H9 (cell line): Measurements from ENCODE around the gene THRB. TPM values are rescaled to one million over a fixed set of nuclear protein-coding genes. Genes with fewer than 3 reads are reported as not detected.

Experiments
- DNase-seq: peaks from one replicate; pipeline ENCODE4 v3.0.0-alpha.2; 2017
- H2AFZ ChIP-seq: one replicate; pipeline ENCODE4 v1.6.1; 2013; ENCODE audit warnings: mild to moderate bottlenecking, low read length, control low read depth, moderate library complexity
- H2AK5ac ChIP-seq: 2 replicates; pipeline ENCODE4 v1.6.1; 2013; ENCODE audit warnings: low read length, control low read depth, mixed read lengths; ENCODE audit not compliant: insufficient read length
- H2BK120ac ChIP-seq: one replicate; pipeline ENCODE4 v1.6.1; 2013; ENCODE audit warnings: low read depth, mild to moderate bottlenecking, low read length, control low read depth, inconsistent platforms; ENCODE audit not compliant: poor library complexity, severe bottlenecking
- H2BK12ac ChIP-seq: 2 replicates; pipeline ENCODE4 v1.6.1; 2013; ENCODE audit warnings: low read length, control low read depth, mixed read lengths, low read depth; ENCODE audit not compliant: insufficient read length
- H2BK15ac ChIP-seq: 2 replicates; pipeline ENCODE4 v1.6.1; 2013; ENCODE audit warnings: low read depth, low read length, control low read depth
- H2BK20ac ChIP-seq: one replicate; pipeline ENCODE4 v1.6.1; 2013; ENCODE audit warnings: low read depth, mild to moderate bottlenecking, low read length, control low read depth, inconsistent platforms; ENCODE audit not compliant: poor library complexity, severe bottlenecking
- H2BK5ac ChIP-seq: 2 replicates; pipeline ENCODE4 v1.6.1; 2013; ENCODE audit warnings: low read length, control low read depth, mixed read lengths; ENCODE audit not compliant: insufficient read length
- H3K14ac ChIP-seq: 2 replicates; pipeline ENCODE4 v1.6.1; 2013; ENCODE audit warnings: low read length, control low read depth; ENCODE audit not compliant: insufficient read depth
- H3K18ac ChIP-seq: 2 replicates; pipeline ENCODE4 v1.6.1; 2013; ENCODE audit warnings: low read depth, mild to moderate bottlenecking, mixed read lengths, low read length, control low read depth; ENCODE audit not compliant: insufficient read length
- H3K23ac ChIP-seq: 2 replicates; pipeline ENCODE4 v1.6.1; 2013; ENCODE audit warnings: low read length, control low read depth, mixed read lengths, low read depth; ENCODE audit not compliant: insufficient read length
- H3K23me2 ChIP-seq: 2 replicates; pipeline ENCODE4 v1.6.1; 2013; ENCODE audit warnings: low read depth, mild to moderate bottlenecking, mixed read lengths, low read length, control low read depth; ENCODE audit not compliant: insufficient read length, poor library complexity, severe bottlenecking
- H3K27ac ChIP-seq: 2 replicates; pipeline ENCODE4 v1.5.1; 2013; ENCODE audit warnings: low read length, control low read depth, mixed read lengths, low read depth; ENCODE audit not compliant: insufficient read length
- H3K27me3 ChIP-seq: 2 replicates; pipeline ENCODE4 v1.6.1; 2013; ENCODE audit warnings: low read length, control low read depth, inconsistent platforms; ENCODE audit not compliant: insufficient read depth
- H3K4ac ChIP-seq: 2 replicates; pipeline ENCODE4 v1.6.1; 2013; ENCODE audit warnings: low read depth, mild to moderate bottlenecking, control low read depth, inconsistent platforms, low read length, moderate library complexity
- H3K4me1 ChIP-seq: 2 replicates; pipeline ENCODE4 v1.6.1; 2013; ENCODE audit warnings: low read length, control low read depth, inconsistent platforms; ENCODE audit not compliant: insufficient read depth
- H3K4me2 ChIP-seq: 2 replicates; pipeline ENCODE4 v1.6.1; 2013; ENCODE audit warnings: low read length, control low read depth, mixed read lengths; ENCODE audit not compliant: insufficient read length, insufficient read depth
- H3K56ac ChIP-seq: 2 replicates; pipeline ENCODE4 v1.6.1; 2013; ENCODE audit warnings: low read depth, mild to moderate bottlenecking, mixed read lengths, low read length, control low read depth; ENCODE audit not compliant: insufficient read length
- H3K79me1 ChIP-seq: 2 replicates; pipeline ENCODE4 v1.6.1; 2013; ENCODE audit warnings: low read depth, mild to moderate bottlenecking, moderate library complexity, low read length, control low read depth, inconsistent platforms; ENCODE audit not compliant: insufficient read depth, poor library complexity, severe bottlenecking
- H3K79me2 ChIP-seq: 2 replicates; pipeline ENCODE4 v1.6.1; 2013; ENCODE audit warnings: low read length, control low read depth, inconsistent platforms; ENCODE audit not compliant: insufficient read depth
- H3K9ac ChIP-seq: 2 replicates; pipeline ENCODE4 v1.6.1; 2013; ENCODE audit warnings: low read length, control low read depth, mixed read lengths; ENCODE audit not compliant: insufficient read length; ENCODE audit errors: extremely low read depth
- H3K9me3 ChIP-seq: one replicate; pipeline ENCODE4 v1.6.1; 2013; ENCODE audit warnings: low read depth, low read length, inconsistent platforms; ENCODE audit not compliant: control insufficient read depth
- H3T11ph ChIP-seq: one replicate; pipeline ENCODE4 v1.6.1; 2013; ENCODE audit warnings: mild to moderate bottlenecking, low read length, control low read depth, inconsistent platforms
- H4K20me1 ChIP-seq: one replicate; pipeline ENCODE4 v1.6.1; 2013; ENCODE audit not compliant: control insufficient read depth, insufficient read length, insufficient read depth
- H4K5ac ChIP-seq: 2 replicates; pipeline ENCODE4 v1.6.1; 2013; ENCODE audit warnings: low read depth, mild to moderate bottlenecking, mixed read lengths, low read length, control low read depth; ENCODE audit not compliant: insufficient read length
- H4K8ac ChIP-seq: replicated peaks from 2 replicates; pipeline ENCODE4 v1.6.1; 2013; ENCODE audit warnings: low read length, control low read depth, mixed read lengths, low read depth; ENCODE audit not compliant: insufficient read length
- H4K91ac ChIP-seq: 2 replicates; pipeline ENCODE4 v1.6.1; 2013; ENCODE audit warnings: low read depth, mild to moderate bottlenecking, moderate library complexity, mixed read lengths, low read length, control low read depth; ENCODE audit not compliant: insufficient read length
- H3K27ac Mint-ChIP-seq, 3 experiments: 2 replicates in 2 of 3; 3 replicates in 1 of 3; pipeline ENCODE4 v1.8.0; 2020 to 2021; ENCODE audit warnings: mixed read lengths in 3 of 3, mild to moderate bottlenecking in 1 of 3, moderate library complexity in 1 of 3
- H3K27me3 Mint-ChIP-seq: 2 replicates; pipeline ENCODE4 v1.8.0; 2021; ENCODE audit warnings: low read depth, mild to moderate bottlenecking, moderate library complexity, mixed read lengths
- H3K36me3 Mint-ChIP-seq, 3 experiments: 2 replicates in 2 of 3; 3 replicates in 1 of 3; pipeline ENCODE4 v1.8.0; 2020 to 2021; ENCODE audit warnings: low read depth in 3 of 3, mixed read lengths in 3 of 3; ENCODE audit not compliant: insufficient read depth in 1 of 3
- H3K4me1 Mint-ChIP-seq, 2 experiments: 2 replicates each; pipeline ENCODE4 v1.8.0; 2020; ENCODE audit warnings: mixed read lengths in 2 of 2
- H3K4me3 Mint-ChIP-seq, 2 experiments: 2 replicates in 1 of 2; 3 replicates in 1 of 2; pipeline ENCODE4 v1.8.0; 2020 to 2021; ENCODE audit warnings: mild to moderate bottlenecking in 2 of 2, mixed read lengths in 2 of 2, moderate library complexity in 1 of 2
- H3K9me3 Mint-ChIP-seq, 2 experiments: 2 replicates in 1 of 2; 3 replicates in 1 of 2; pipeline ENCODE4 v1.8.0; 2020; ENCODE audit warnings: mild to moderate bottlenecking in 2 of 2, mixed read lengths in 2 of 2, moderate library complexity in 1 of 2
- WGBS: extraction: QIAGEN DNeasy Blood & Tissue Kit; methylation state at CpG from one replicate; pipeline ENCODE4 v1.1.7; 2013; ENCODE audit warnings: missing lambda C conversion rate, low lambda C conversion rate, mixed read lengths; ENCODE audit not compliant: insufficient read length; ENCODE audit errors: extremely low coverage; 5-methylcytosine and 5-hydroxymethylcytosine counted together
- total RNA-seq: library from RNA; stranded (reverse); gene quantifications from 2 replicates; pipeline ENCODE4 v1.2.1, GENCODE V29; 2021
- TF ChIP-seq, protein P1 (sequence below): fragments of 200-600 bp; sonication (generic); conservative IDR thresholded peaks from 3 replicates; pipeline ENCODE4 v1.8.0; 2021; ENCODE audit warnings: antibody characterized with exemption, mild to moderate bottlenecking

Gene THRB
- total RNA-seq, 1 experiment from 2014 or later: 8.6 TPM

DNA sequence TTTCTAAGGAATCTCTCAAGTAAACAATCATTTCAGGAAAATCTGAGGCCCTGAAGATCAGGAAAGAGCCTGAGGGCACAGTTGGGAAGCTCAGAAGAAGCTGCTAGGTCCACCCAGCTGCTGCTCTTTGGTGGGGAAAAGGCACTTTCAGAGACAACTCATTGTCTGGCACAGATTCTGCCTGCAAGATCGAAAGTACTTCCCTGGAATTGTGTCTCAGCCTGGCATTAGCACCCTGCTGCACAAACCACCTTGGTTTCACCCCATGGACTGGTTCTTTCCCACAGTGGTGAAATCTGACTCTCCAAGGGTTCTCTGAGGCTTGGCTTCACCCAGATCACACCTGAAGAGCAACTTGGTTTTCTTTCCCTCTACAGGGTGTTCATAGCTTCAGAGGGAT lies 18.7 kb downstream of the THRB start:
- DNase-seq: no peak
- H2BK120ac ChIP-seq: no peak overlapping the region
- H3K79me1 ChIP-seq: no peaks in the 10 kb centered on the region
- H2AFZ ChIP-seq: no peak overlapping the region
- H3K27me3 Mint-ChIP-seq: peaks cover 14% of the 10 kb centered on the region
- no peak overlapping the region for H3K4me3 Mint-ChIP-seq
- no CpG with 5 or more reads among the region's 1 CpG for WGBS
- H3K23me2 ChIP-seq: no peaks in the 10 kb centered on the region
- no peaks in the 10 kb centered on the region for H3K9me3 ChIP-seq
- no peak overlapping the region for H3K4ac ChIP-seq
- no peak overlapping the region; the same call in 1 of the 2 replicates for H3K14ac ChIP-seq
- no peak overlapping the region for H2AK5ac ChIP-seq
- no peak overlapping the region for H3K23ac ChIP-seq
- H2BK5ac ChIP-seq: no peak overlapping the region
- H3K4me2 ChIP-seq: no peak overlapping the region
- H3K27me3 ChIP-seq: no peaks in the 10 kb centered on the region; the same call in 1 of the 2 replicates
- H3K18ac ChIP-seq: no peak overlapping the region
- H3K79me2 ChIP-seq: no peaks in the 10 kb centered on the region
- no peak overlapping the region for H2BK15ac ChIP-seq
- H3K27ac ChIP-seq: no peak overlapping the region
- no peak overlapping the region for H2BK12ac ChIP-seq
- peaks cover 0 to 4% of the 10 kb centered on the region in 2 experiments; a peak in 1 of 5 replicates for H3K9me3 Mint-ChIP-seq
- H3K36me3 Mint-ChIP-seq: peaks cover 0 to 16% (median 10%) of the 10 kb centered on the region in 3 experiments; a peak in 4 of 7 replicates
- H4K8ac ChIP-seq: no peak overlapping the region
- no peak overlapping the region for H4K5ac ChIP-seq
- H3K27ac Mint-ChIP-seq: no peak overlapping the region
- H3K4me1 ChIP-seq: peaks cover 3% of the 10 kb centered on the region; the same call in 1 of the 2 replicates
- no peaks in the 10 kb centered on the region for H4K20me1 ChIP-seq
- H3K56ac ChIP-seq: no peak overlapping the region
- H3T11ph ChIP-seq: no peak overlapping the region
- H2BK20ac ChIP-seq: no peak overlapping the region
- H3K9ac ChIP-seq: no peak overlapping the region
- H4K91ac ChIP-seq: no peak overlapping the region
- H3K4me1 Mint-ChIP-seq: peaks cover 31 to 35% of the 10 kb centered on the region in 2 experiments
- TF ChIP-seq, protein P1, sequence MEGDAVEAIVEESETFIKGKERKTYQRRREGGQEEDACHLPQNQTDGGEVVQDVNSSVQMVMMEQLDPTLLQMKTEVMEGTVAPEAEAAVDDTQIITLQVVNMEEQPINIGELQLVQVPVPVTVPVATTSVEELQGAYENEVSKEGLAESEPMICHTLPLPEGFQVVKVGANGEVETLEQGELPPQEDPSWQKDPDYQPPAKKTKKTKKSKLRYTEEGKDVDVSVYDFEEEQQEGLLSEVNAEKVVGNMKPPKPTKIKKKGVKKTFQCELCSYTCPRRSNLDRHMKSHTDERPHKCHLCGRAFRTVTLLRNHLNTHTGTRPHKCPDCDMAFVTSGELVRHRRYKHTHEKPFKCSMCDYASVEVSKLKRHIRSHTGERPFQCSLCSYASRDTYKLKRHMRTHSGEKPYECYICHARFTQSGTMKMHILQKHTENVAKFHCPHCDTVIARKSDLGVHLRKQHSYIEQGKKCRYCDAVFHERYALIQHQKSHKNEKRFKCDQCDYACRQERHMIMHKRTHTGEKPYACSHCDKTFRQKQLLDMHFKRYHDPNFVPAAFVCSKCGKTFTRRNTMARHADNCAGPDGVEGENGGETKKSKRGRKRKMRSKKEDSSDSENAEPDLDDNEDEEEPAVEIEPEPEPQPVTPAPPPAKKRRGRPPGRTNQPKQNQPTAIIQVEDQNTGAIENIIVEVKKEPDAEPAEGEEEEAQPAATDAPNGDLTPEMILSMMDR: no peak
